GM13977 (cell line): ENCODE results near the gene KMT2A.
"Not testable (repeated sequence)": the region's sequence is repeated elsewhere in the genome, so short reads cannot be mapped to it uniquely, and the experiment has no call there.

Source experiments
- DNase-seq: peaks from one replicate; pipeline ENCODE4 v3.0.0; 2012; ENCODE audit warnings: low spot score
- CTCF ChIP-seq: IDR thresholded peaks from 2 replicates; pipeline ENCODE4 v1.5.1; 2012; ENCODE audit warnings: mild to moderate bottlenecking, control low read depth; ENCODE audit not compliant: insufficient read depth; ENCODE audit errors: extremely low read depth, missing control alignments
- in situ Hi-C: fragments of 300-500 bp; cut with MboI; formaldehyde crosslinking; loops from one replicate; pipeline ENCODE4 v1.12.0; 2022; ENCODE audit warnings: low sequenced_read_pairs, low pct_unique_long_range_greater_than_20kb, mixed read lengths, inconsistent platforms; ENCODE audit not compliant: unreplicated experiment

KMT2A gene

DNA sequence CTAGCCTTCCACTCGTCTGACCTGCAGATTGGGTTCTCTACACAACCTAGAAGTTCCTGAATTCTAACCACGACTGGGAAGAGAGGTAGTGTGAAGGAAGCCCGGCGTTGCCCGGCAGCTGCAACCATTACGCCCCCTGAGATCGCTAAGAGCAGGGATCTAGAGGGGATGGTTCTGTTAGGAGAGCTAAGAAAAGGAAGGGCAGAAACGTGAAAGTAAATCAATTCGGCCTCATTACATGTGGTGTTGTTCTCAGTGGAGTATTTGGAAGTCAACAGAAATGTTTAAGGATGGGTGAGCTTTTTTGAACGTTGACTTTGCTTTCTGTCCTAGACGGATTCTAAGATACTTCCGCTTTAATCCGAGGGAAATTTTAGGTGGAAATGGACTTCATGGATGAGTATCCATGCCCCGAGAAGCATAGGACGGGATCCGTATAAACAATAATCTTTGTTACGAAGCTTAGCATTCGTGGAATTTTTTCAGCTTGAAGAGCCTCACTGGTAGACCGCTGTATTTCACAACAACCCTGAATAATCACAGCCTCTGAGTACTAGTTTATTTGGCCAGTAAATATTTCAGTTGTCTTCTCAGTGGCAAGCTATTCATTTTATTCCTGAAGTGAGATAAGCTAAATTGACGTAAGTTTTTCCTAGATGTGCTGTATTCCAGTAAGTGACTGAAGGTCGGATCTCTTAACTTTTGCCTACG is 34.3 kb upstream of the KMT2A start:
- TF ChIP-seq CTCF = no peak
- no peak for DNase-seq
- in situ Hi-C loops = no loop called here

DNA sequence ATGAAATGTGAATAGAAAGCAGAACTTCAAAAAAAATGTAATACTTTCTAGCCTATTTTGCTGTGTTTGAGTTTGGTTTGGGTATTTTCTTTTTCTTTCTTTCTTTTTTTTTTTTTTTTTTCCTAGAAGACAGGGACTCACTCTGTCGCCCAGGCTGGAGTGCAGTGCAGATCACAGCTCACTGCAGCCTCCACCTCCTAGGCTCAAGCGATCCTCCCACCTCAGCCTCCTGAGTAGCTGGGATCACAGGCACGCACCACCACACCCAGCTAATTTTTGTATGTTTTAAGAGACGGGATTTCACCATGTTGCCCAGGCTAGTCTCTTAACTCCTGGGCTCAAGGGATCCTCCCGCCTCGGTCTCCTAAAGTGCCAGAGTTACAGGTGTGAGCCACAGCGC is 33.7 kb upstream of the KMT2A start:
- DNase-seq, in situ Hi-C loops: not testable (repeated sequence)

DNA sequence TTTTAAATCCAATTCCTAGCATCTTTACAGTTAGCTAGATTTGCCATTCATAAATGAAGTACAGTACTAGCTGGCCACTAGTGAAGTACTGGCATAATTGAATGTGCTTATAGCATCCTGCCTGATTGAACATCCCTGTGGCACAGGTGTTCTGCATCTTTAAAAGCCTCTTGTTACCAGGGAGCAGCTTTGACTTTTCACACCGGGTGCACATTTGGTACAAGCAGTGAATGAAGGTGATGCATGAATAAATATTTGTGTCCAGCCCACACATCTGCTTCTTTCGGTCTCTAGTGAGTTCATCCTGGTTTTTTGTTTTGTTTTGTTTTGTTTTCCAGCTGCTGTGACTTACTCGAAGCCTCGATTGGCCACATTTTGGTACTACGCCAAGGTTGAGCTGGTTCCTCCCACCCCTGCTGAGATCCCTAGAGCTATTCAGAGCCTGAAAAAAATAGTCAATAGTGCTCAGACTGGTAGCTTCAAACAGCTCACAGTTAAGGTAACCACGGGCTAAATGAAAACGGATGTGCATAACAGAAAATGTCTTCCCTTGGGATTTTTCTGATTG is 29.6 kb upstream of the KMT2A start:
- DNase-seq = no peak
- TF ChIP-seq CTCF = no peak
- in situ Hi-C loops = no loop called here

DNA sequence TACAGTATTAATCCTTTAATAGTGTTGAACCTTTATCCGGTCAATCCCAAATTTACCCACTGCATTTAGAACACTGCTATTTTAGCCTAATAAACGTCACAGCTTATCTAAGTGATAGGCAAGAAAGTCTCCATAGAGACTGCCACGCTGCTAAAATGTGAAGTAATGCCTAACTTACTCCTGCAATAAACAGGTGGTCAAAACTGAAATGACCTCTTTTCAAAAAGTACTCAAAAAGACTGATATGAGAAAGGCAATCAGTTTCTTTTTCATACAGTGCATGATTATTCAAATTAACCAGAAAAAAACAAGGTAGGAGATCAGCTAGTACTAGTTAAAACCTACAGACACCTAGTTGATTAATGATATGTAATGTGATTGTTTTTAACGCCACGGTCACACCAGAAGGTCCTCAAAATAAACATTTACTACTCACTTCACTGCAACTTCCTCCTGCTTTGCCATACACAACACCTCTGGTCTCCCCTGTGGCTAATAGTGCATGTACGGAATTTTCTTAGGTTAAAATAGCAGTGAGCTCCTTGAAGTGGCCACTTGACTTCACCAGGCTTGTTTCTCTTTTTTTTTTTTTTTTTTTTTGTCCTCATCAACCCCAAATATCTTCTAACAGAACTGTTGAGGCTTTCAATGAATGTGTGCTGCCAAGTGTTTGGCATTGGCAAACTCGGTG is 26.1 kb upstream of the KMT2A start:
- TF ChIP-seq CTCF = no peak
- in situ Hi-C loops = no loop called here

DNA sequence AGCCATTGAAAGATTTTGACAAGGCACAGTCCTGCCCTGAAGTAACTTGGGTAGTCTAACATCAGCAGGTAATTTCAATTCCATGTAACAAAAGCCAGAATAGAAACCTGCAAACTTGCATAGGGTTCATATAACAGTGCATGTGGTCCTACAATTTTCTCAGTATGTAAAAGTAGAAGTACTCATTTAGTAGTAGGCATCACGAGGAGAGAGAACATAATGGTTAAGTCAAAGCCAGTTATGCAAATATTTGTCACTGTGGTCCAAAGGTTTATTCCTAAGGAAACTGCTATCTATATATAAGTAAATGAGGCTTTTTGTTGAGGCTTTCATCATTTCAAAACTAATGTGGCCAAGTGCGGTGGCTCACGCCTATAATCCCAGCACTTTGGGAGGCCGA is 24.8 kb upstream of the KMT2A start:
- in situ Hi-C loops = no loop called here
- TF ChIP-seq CTCF = no peak
- DNase-seq = no peak

More for the DNA sequence above, 26.1 kb upstream of the KMT2A start:
- DNase-seq = peak; percentile 41

DNA sequence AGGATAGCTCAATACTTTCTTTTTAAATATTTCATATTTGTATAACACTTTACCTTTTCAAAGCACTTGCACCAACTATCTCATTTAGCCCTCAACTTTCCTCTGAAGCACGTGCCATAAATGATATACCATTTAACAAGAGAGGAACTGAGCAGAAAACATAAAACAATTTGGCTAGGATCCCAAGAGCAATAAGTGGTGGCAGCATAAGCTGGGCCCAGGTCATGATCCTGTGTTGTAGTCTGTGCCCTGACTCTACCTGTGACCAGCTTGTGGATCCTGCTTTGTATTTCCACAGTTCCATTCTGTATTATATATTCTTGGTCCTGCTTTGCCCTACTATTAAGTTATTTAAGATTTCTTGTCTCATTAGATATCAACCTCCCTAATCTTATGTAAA is 23.4 kb upstream of the KMT2A start:
- no peak for DNase-seq
- in situ Hi-C loops = no loop called here
- no peak for TF ChIP-seq CTCF

DNA sequence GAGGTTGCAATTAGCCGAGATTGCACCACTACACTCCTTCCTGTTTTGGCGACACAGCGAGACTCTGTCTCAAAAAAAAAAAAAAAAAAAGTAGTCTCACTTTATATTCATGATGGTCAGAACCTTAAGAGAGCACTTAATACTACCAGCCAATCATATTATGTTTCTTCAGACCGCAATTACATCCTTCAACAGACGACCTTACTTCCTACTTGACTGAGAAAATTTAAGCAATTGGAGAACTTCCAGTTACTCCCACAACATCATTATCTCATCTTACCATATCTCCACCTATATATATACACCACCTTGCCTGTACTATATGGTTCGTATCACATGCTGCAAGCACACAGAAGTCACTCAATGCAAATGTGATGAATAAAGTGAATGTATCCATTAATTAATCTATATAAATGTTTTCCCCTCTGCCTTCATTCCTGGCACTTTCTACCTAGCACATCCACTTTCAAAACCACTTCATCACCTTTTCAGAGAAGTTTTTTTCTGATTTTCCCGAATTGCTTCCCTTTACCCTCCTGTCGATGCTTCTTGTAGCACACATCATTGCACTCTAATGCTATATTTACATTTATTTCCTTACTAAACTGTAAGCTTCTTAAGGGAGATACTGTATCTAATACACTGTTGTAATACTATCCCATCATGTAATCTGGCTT is 21.1 kb upstream of the KMT2A start:
- in situ Hi-C loops = no loop called here
- no peak for TF ChIP-seq CTCF
- no peak for DNase-seq
